Calu3 (cell line): ENCODE results near the gene CCDC146. TPM values are rescaled to one million over a fixed set of nuclear protein-coding genes. Genes with fewer than 3 reads are reported as not detected.
A peak's percentile ranks its signal among the peaks of the same experiment; 100 is the strongest.

Experiments
- BruUV-seq: library from RNA; stranded (reverse); fragments of 400-500 nt; replicated peaks from 2 replicates; lab custom pipeline; 2021; lab: Mats Ljungman, UMichigan
- CTCF ChIA-PET: fragments of 300-600 bp; sonication (Branson Sonifier 250); formaldehyde crosslinking; loops from one replicate; lab custom pipeline; 2022; ENCODE audit warnings: antibody characterized with exemption; lab: Charles Lee
- DNase-seq: peaks from one replicate; pipeline ENCODE4 v3.0.0; 2022
- H3K27ac Mint-ChIP-seq: one replicate; pipeline ENCODE4 v1.8.0; 2022; ENCODE audit warnings: mixed read lengths; ENCODE audit not compliant: unreplicated experiment
- H3K27me3 Mint-ChIP-seq: one replicate; pipeline ENCODE4 v1.8.0; 2022; ENCODE audit warnings: mixed read lengths; ENCODE audit not compliant: unreplicated experiment
- H3K36me3 Mint-ChIP-seq: one replicate; pipeline ENCODE4 v1.8.0; 2022; ENCODE audit warnings: mild to moderate bottlenecking, moderate library complexity, mixed read lengths; ENCODE audit not compliant: insufficient read depth, unreplicated experiment
- H3K4me1 Mint-ChIP-seq: one replicate; pipeline ENCODE4 v1.8.0; 2022; ENCODE audit warnings: mild to moderate bottlenecking, low read depth, mixed read lengths; ENCODE audit not compliant: unreplicated experiment
- H3K4me3 Mint-ChIP-seq: one replicate; pipeline ENCODE4 v1.8.0; 2022; ENCODE audit warnings: mild to moderate bottlenecking, low read depth, moderate library complexity, mixed read lengths; ENCODE audit not compliant: unreplicated experiment
- H3K9me3 Mint-ChIP-seq: one replicate; pipeline ENCODE4 v1.8.0; 2022; ENCODE audit warnings: low read depth, mixed read lengths; ENCODE audit not compliant: unreplicated experiment
- CTCF ChIP-seq: fragments of 200-600 bp; IDR thresholded peaks from one replicate; pipeline ENCODE4 v1.8.0; 2022; ENCODE audit warnings: antibody characterized with exemption; ENCODE audit not compliant: unreplicated experiment
- intact Hi-C: fragments of 100-400 bp; cut with micrococcal nuclease; formaldehyde crosslinking; loops from one replicate; pipeline ENCODE4 v1.10.0; 2022; ENCODE audit not compliant: unreplicated experiment
- total RNA-seq: library from RNA; stranded (reverse); gene quantifications from 2 replicates; pipeline ENCODE4 v1.2.3, GENCODE V29; 2022

The CCDC146 gene
- total RNA-seq, 1 experiment from 2014 or later: 8.8 TPM

DNA sequence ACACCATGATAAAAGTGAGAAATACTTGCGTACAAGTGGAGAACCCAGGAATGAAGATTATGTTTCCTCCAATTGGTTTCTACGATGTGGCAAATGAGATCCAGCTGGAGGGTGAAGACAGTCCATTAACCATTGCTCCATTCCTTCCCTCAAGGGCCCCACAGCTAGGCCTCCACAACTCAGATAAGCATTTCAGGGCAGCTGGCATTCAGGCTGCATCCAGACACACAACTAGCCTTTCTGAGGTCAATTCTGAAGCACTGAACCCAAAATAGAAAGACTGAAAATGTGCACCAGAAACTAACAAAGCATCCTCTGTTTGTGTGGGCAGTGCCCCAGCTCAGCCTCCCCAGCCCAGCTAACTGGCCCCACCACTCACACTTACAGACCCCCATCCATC, 198.9 kb downstream of the CCDC146 start:
- Mint-ChIP-seq H3K36me3 (no peaks in the 10 kb centered on the region), H3K27ac (no peak overlapping the region), H3K4me1 (peaks cover 8% of the 10 kb centered on the region), H3K27me3 (no peaks in the 10 kb centered on the region), H3K4me3 (no peak overlapping the region), H3K9me3 (no peaks in the 10 kb centered on the region)
- CTCF ChIA-PET: no interaction called here
- BruUV-seq: no TSS peak
- no peak for DNase-seq
- intact Hi-C loops: no loop called here
- no peak for TF ChIP-seq CTCF

DNA sequence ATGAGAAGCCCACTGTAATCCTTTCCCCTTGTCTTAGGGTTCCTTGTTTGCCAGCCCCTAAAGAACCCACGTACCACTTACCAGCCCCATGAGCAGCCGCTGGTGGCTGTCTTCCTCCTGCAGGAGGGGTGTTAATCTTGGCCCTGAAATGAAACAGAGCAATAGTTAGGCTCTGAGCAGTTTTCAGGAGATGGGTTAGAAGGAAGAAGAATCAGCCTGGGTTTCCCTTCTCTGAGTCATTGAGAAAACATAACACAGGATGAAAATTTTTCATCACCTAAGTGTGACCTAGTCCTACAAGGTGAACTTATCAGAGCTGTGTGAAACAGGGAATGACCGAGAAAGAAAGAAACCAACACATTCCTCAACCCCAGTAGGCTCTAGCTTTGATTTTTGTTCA, 203.7 kb downstream of the CCDC146 start:
- intact Hi-C loops: loop anchor here (5.0 kb wide), 1 partner anchor 79 kb away; no protein-coding TSS in a partner anchor
- Mint-ChIP-seq H3K36me3 (peaks cover 5% of the 10 kb centered on the region), H3K27ac (no peak overlapping the region), H3K4me3 (no peak overlapping the region), H3K27me3 (no peaks in the 10 kb centered on the region), H3K4me1 (peaks cover 35% of the 10 kb centered on the region), H3K9me3 (no peaks in the 10 kb centered on the region)
- no TSS peak for BruUV-seq
- CTCF ChIA-PET: no interaction called here
- TF ChIP-seq CTCF: no peak
- DNase-seq: no peak

- Mint-ChIP-seq H3K36me3 (peaks cover 5% of the 10 kb centered on the region), H3K27me3 (no peaks in the 10 kb centered on the region), H3K27ac (peak overlapping the region; percentile 44), H3K4me3 (no peak overlapping the region), H3K9me3 (no peaks in the 10 kb centered on the region), H3K4me1 (peaks cover 35% of the 10 kb centered on the region)
- intact Hi-C loops: loop anchor here (5.0 kb wide), 1 partner anchor 80 kb away; no protein-coding TSS in a partner anchor
- no TSS peak for BruUV-seq
- CTCF ChIA-PET: no interaction called here
- DNase-seq: peak; percentile 72
- no peak for TF ChIP-seq CTCF
These were observed 204.9 kb downstream of the CCDC146 start for GRCh38 chr7:77327067-77327931.

DNA sequence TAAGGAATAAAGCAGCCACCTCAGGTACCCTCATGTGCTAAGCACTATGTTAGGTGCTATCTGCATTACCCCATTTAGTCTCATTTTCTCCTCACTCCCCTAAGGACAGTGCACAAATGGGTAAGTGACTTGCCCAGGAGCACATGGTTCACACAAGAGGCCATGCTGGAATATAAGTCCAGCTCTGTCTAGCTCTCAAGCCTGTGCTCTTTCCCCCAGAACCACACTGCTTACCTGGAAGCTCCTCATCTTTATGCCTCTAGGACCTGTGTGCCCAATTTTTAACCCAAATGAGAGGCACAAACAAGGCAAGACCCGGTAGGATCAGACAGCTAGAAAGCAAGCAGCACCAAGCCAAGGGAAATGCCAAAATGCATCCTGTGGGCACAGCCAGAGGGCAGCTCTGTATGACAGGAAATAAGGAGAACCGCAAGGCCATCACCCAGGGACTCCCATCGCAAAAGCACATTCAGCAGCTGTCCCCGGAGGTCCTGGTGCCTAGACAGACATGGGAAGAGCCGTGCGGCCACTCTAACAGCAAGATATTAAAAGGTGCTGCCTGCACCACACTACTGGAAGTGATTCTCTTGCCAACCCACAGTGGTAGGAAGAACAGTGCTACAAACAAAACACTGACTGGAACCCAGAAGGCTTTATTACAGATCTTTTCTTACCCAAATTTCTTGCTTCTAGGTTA, 205.7 kb downstream of the CCDC146 start:
- no TSS peak for BruUV-seq
- Mint-ChIP-seq H3K27ac (peak overlapping the region; percentile 24), H3K36me3 (peaks cover 5% of the 10 kb centered on the region), H3K4me3 (no peak overlapping the region), H3K9me3 (no peaks in the 10 kb centered on the region), H3K27me3 (no peaks in the 10 kb centered on the region), H3K4me1 (peaks cover 35% of the 10 kb centered on the region)
- CTCF ChIA-PET: no interaction called here
- no peak for TF ChIP-seq CTCF
- intact Hi-C loops: loop anchor here (5.0 kb wide), 1 partner anchor 81 kb away; no protein-coding TSS in a partner anchor
- no peak for DNase-seq
